Measurements from ENCODE around the gene PRKAG1.

Gene PRKAG1

DNA sequence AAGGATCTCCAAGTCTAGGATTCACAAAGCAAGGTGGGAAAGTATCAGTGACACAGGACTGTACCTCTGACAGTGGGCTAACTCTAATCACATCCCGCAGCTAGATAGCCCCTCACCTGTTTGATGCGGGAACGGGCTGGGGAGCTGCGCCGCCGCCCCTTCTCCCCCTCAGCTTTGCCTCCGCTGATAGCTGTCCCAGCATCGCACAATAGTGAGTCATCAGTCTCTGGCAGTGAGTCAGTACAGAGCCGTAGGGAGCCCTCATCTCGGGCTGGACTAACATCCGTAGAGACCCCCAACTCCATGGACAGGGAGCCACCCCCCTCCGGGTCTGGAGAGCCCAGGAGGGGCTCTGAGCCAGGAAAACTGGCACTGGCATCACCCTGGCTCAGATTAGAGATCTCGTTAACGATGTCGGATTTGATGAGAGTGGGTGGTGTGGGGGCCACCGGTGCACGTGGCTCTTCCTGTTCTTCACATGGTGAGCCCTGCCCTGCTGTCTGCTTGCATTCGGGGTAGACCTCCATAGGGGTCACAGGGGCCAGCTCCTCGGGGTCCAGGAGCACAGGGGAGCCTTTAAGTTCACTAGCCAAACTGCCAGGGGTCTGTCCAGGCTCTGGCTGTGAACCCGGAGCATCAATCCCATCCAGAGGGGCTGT lies 31.1 kb upstream of the PRKAG1 start:
- no peak for DNase-seq

GRCh38 chr12:49048953-49049352 lies 30.4 kb upstream of the PRKAG1 start:
- DNase-seq = no peak

DNA sequence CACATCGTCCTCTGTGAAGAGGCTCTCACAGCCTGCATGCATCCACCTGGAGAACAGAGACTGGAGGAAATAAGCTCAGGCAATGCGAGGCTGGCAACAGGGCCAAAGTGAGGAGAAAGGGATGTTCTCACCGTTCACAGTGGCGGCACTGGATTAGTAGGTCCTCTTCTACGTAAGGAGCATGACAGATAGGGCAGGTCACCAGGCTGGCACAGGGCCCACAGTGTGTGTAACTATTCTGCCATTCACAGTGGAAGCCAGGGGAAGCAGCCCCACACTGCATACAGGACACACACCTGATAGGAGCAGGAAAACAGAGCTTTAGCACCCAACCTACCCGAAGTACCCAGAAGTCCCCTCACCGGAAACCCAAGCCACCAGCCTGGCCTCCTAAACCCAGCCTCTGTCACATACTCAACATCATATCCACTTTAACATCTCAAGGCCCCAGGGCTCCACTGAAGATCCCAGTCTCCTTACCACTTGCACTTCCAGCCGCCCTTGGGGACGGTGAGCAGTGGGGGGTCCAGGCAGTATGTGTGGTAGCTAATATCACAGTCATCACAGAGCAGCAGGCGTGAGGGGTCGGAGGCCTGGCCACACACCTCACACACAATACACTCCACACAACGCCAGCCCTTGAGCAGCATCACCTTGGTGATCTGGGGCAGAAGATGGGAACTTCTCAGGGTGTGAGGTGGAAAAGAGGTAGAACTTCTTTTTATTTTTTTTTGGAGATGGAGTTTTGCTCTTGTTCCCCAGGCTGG lies 27.7 kb upstream of the PRKAG1 start:
- DNase-seq = no peak

DNA sequence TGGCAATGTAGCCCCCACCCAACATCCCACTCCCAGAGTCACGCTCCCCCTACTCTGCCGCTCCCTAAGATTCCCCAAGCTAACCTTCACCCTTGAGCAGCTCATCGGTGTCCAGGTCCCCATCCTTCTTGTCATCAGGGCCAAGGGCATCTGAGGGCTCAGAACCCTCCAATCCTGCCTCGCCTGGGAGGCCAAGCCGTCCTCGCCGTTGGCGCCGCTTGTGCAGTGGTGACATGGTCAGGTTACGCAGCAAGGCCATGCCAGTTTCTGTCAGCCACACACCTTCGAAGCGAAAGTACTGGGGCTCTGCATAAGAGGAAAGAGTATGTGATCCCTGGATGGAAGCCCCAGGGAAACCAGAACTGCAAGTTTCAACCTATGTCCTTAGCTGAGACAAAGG lies 26.1 kb upstream of the PRKAG1 start:
- DNase-seq = no peak

GRCh38 chr12:49043856-49044258 lies 25.3 kb upstream of the PRKAG1 start:
- no peak for DNase-seq

DNA sequence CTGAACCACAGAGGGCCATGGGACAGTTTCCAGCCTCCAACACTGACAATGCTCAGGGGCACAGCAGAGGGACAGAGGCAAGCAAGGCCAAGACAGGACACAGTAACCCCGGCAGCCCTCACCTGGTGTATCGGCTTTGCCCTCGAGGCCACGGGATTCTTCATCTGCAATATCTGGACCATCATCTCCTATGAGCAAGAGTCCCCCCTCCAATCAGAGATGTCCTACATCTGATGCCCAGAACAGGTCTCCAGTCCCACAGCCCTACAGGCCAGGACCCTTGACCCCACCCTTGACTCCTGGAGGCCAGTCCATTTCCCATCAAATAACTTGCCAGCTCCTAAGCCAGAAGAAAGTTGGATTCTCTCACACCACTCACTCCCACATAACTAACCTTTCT lies 24.7 kb upstream of the PRKAG1 start:
- no peak for DNase-seq

- DNase-seq = no peak
Observed at GRCh38 chr12:49041881-49042484, 23.4 kb upstream of the PRKAG1 start.

- DNase-seq = no peak
Observed at GRCh38 chr12:49041036-49041880, 22.7 kb upstream of the PRKAG1 start.

- DNase-seq = no peak
Observed at GRCh38 chr12:49040364-49040855, 21.8 kb upstream of the PRKAG1 start.

GRCh38 chr12:49039421-49040363 lies 21.1 kb upstream of the PRKAG1 start:
- DNase-seq = no peak

- no peak for DNase-seq
Observed at GRCh38 chr12:49038291-49038955, 19.8 kb upstream of the PRKAG1 start.

DNA sequence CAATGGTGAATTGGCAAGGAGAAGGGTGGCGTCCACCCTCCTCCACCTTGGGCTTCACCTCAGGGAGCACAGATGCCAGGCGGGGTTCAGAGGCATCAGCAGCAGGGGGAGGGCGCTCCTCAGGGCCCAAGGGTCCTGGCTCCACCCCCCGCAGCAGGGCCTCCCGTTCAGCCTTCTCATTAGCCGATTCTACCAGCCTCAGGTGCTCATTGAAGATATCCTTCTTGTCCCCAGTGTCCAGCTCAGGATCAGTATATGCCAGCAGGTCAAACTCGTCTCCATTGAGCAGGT lies 19.3 kb upstream of the PRKAG1 start:
- no peak for DNase-seq

- DNase-seq = no peak
Observed at GRCh38 chr12:49037111-49037946, 18.8 kb upstream of the PRKAG1 start.

- no peak for DNase-seq
Observed at GRCh38 chr12:49036029-49036428, 17.5 kb upstream of the PRKAG1 start.

GRCh38 chr12:49034286-49034622 lies 15.7 kb upstream of the PRKAG1 start:
- no peak for DNase-seq

- no peak for DNase-seq
Observed at GRCh38 chr12:49033611-49034285, 15.2 kb upstream of the PRKAG1 start.

DNA sequence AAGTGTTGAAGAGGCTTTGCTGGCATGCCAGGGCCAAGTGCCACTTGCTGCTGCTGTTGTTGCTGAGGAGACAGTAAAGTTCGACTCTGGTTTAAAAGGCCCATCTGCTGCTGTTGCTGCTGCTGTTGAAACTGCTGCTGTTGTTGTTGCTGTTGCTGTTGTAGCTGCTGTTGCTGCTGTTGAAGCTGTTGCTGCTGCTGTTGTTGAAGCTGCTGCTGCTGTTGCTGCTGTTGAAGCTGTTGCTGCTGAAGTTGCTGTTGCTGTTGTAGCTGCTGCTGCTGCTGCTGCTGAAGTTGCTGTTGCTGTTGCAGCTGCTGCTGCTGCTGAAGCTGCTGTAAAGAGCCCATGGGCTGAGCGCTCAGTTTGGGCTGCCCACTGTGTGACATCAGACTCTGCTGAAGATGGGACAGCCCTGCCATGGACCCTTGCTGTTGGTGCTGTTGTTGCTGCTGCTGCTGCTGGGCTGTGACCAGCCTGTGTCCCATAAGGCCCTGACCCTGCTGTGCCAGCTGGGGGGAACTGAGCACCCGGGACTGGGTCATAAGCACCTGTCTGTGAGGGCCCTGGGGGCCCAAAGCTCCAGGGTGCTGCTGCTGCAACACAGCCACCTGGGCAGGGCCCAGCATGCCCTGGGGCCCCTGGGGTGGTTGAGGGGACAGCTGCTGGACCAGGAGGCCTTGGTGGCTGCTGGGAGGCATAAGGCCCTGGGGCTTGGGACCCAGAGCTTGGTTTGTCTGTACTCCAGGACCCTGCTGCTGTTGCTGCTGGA lies 14.3 kb upstream of the PRKAG1 start:
- no peak for DNase-seq

DNA sequence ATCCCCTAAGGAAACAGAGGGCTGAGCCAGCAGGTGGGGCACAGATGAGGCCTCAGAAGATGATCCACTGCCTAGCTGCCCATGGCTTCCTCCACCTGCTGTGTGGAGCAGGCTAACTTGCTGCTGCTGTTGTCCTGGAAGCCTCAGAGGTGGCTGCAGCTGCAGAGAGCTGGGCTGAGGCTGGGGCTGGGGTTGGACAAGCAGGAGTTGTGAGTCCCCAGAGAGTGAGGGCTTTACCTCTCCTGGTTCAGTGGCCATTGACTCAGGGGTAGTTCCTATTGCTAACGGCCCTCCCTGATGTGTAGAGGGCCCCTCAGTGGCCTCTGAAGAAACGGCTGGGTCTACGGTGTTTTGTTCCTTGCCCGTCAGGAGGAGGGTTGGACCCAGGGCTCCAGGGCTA lies 13.7 kb upstream of the PRKAG1 start:
- no peak for DNase-seq

DNA sequence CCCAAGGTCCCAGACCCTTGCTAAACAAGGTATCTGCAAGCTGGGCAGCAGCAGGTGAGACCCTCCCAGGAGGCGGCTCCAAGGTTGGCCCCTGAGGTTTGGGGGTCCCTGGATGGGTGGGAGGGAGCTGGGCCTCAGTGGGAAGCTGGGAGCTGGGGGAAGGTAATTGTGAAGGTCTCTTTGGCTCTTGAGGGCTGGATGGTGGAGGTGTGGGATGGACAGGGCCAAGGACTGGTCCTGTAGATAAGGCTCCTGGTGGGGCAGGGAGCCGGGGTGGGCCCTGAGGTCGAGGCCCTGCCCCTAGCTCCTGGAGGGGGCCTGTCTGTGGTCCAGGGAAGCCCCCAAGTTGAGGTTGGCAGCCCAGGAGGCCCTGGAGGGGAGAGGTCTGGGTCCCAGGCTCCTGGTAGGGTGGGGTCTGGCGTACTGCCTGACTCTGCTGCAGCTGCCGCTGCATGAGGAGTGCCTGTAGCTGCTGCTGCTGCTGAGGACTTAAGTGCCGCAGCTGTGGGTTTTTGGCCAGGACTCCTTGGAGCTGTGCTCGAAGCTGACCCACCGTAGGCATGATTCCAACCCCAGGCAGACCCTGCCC lies 13.1 kb upstream of the PRKAG1 start:
- no peak for DNase-seq
